IPS DF 6.9 (cell line): Measurements from ENCODE around the gene ALOXE3.

Experiments used
- DNase-seq: peaks from one replicate; pipeline ENCODE4 v3.0.0-alpha.2; 2013; ENCODE audit warnings: low read depth, low spot score
- H3K27ac ChIP-seq: one replicate; pipeline ENCODE4 v1.5.1; 2013; ENCODE audit warnings: low read length, control low read depth
- H3K27me3 ChIP-seq: 2 replicates; pipeline ENCODE4 v1.6.1; 2013; ENCODE audit warnings: mild to moderate bottlenecking, low read length; ENCODE audit not compliant: control insufficient read depth, insufficient read depth
- H3K36me3 ChIP-seq: 2 replicates; pipeline ENCODE4 v1.6.1; 2013; ENCODE audit warnings: low read length; ENCODE audit not compliant: control insufficient read depth, insufficient read depth
- H3K4me1 ChIP-seq: 2 replicates; pipeline ENCODE4 v1.6.1; 2013; ENCODE audit warnings: low read length; ENCODE audit not compliant: control insufficient read depth, insufficient read depth
- H3K4me3 ChIP-seq: 2 replicates; pipeline ENCODE4 v1.5.1; 2013; ENCODE audit warnings: mild to moderate bottlenecking, low read length
- H3K9me3 ChIP-seq: 2 replicates; pipeline ENCODE4 v1.6.1; 2013; ENCODE audit warnings: low read length, inconsistent platforms; ENCODE audit not compliant: control insufficient read depth, insufficient read depth
- WGBS: extraction: QIAGEN DNeasy Blood & Tissue Kit; methylation state at CpG from one replicate; pipeline ENCODE4 v1.1.7; 2013; ENCODE audit warnings: mixed read lengths, missing lambda C conversion rate; ENCODE audit not compliant: insufficient read length, insufficient coverage; 5-methylcytosine and 5-hydroxymethylcytosine counted together

Gene ALOXE3

GRCh38 chr17:8147141-8147804 lies 29.0 kb upstream of the ALOXE3 start:
- no peaks in the 10 kb centered on the region for H3K27me3 ChIP-seq
- H3K4me3 ChIP-seq = no peak overlapping the region
- peaks cover 44% of the 10 kb centered on the region for H3K36me3 ChIP-seq
- no peak for DNase-seq
- H3K9me3 ChIP-seq = no peaks in the 10 kb centered on the region
- peaks cover 4% of the 10 kb centered on the region for H3K4me1 ChIP-seq
- no peak overlapping the region for H3K27ac ChIP-seq
- WGBS = no CpG with 5 or more reads among the region's 26 CpGs

DNA sequence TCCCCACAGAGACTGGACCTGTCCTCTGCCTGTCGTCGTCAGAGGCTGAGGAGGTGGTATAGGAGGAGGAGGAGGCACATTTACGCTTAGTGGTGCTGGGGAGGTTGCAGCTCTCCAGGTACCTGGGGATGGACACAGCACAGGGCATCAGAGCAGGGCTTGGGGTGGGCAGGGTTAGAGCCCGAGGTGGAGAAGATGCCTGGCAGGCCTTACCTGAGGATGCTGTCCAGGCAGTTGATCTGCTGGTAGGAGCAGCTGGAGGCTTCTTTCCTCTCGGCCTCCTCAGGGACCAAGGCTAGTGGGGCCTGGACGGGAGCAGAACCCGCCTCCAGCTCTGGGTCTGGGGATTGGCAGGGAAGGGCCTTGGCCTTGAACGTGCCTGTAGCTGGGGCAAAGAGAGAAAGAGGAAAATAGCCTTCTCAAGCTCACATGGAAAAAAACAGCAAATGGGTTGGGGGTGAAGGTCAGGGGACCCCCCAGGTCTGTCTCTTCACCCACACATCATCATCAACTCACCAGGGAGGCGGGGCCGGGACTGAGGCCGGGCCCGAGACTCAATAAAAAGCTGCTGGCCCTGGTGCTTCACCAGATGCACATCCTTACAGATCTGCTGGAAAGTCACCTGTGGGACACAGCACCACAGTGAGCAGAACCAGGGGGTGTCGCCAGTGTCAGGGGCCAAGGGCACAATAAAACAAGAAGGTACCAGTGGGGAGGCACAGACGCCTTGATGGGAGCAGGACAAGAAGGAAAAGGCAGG lies 28.2 kb upstream of the ALOXE3 start:
- Histone ChIP-seq H3K4me1 (peaks cover 4% of the 10 kb centered on the region), H3K27ac (no peak overlapping the region), H3K27me3 (no peaks in the 10 kb centered on the region), H3K9me3 (no peaks in the 10 kb centered on the region), H3K36me3 (peaks cover 50% of the 10 kb centered on the region), H3K4me3 (no peak overlapping the region)
- no CpG with 5 or more reads among the region's 14 CpGs for WGBS
- no peak for DNase-seq

- no CpG with 5 or more reads among the region's 12 CpGs for WGBS
- Histone ChIP-seq H3K4me1 (peaks cover 2% of the 10 kb centered on the region), H3K9me3 (no peaks in the 10 kb centered on the region), H3K36me3 (peaks cover 54% of the 10 kb centered on the region), H3K4me3 (no peak overlapping the region), H3K27me3 (no peaks in the 10 kb centered on the region), H3K27ac (no peak overlapping the region)
- DNase-seq = no peak
Observed at GRCh38 chr17:8145811-8146210, 27.5 kb upstream of the ALOXE3 start.

- peaks cover 52% of the 10 kb centered on the region for H3K36me3 ChIP-seq
- DNase-seq = no peak
- no peaks in the 10 kb centered on the region; the same call in 1 of the 2 replicates for H3K4me1 ChIP-seq
- no peaks in the 10 kb centered on the region for H3K9me3 ChIP-seq
- no peak overlapping the region for H3K4me3 ChIP-seq
- no peak overlapping the region for H3K27ac ChIP-seq
- WGBS = no CpG with 5 or more reads among the region's 15 CpGs
- no peaks in the 10 kb centered on the region for H3K27me3 ChIP-seq
Observed at GRCh38 chr17:8144401-8145231, 26.3 kb upstream of the ALOXE3 start.

DNA sequence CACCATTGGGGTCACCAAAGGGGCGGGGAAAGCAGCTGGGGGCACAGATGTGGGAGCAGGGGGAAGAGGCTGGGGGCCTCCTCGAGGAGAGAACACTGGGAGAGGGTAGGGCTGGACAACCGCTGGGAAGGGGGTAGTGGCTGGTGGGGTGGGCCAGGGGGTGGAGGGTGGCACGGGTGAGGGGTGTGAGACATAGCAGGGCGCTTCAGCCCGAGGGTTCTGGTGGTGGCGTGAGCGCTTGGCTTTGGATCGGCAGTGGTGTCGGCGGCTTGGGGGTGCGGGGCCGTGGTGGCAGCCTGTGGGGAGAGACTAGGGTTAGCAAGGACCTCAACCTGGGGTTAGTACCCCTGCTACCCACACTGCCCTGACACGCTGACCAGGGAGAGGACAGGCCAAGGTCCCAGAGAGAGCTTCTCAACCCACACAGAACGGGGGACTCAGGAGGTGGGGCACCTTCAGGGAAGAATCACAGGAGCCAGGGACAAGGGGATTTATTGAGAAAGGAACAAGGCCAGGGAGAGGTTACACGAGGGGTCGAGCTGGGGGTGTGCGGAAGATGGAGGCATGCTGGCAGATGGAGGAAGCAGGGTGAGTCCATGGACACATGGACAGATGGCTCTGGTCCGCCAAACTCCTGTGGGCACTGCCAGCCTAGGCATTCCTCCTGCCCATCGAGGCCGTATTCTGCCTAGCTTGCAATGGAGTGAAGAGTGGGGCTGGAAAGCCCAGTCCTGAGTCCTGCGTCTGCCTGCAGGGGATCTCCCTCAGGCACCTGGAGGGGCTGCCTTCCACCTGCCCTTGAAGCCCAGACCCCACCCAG lies 25.5 kb upstream of the ALOXE3 start:
- H3K4me1 ChIP-seq = no peaks in the 10 kb centered on the region; the same call in 1 of the 2 replicates
- H3K36me3 ChIP-seq = peaks cover 47% of the 10 kb centered on the region
- no peak overlapping the region for H3K27ac ChIP-seq
- no peaks in the 10 kb centered on the region for H3K9me3 ChIP-seq
- no CpG with 5 or more reads among the region's 22 CpGs for WGBS
- no peak overlapping the region for H3K4me3 ChIP-seq
- H3K27me3 ChIP-seq = no peaks in the 10 kb centered on the region
- no peak for DNase-seq

GRCh38 chr17:8142887-8143580 lies 24.7 kb upstream of the ALOXE3 start:
- Histone ChIP-seq H3K4me3 (no peak overlapping the region), H3K27ac (no peak overlapping the region), H3K9me3 (no peaks in the 10 kb centered on the region), H3K36me3 (peaks cover 45% of the 10 kb centered on the region), H3K4me1 (no peaks in the 10 kb centered on the region; the same call in 1 of the 2 replicates), H3K27me3 (no peaks in the 10 kb centered on the region)
- no CpG with 5 or more reads among the region's 15 CpGs for WGBS
- DNase-seq = no peak

GRCh38 chr17:8142158-8142886 lies 24.0 kb upstream of the ALOXE3 start:
- no CpG with 5 or more reads among the region's 23 CpGs for WGBS
- Histone ChIP-seq H3K27me3 (no peaks in the 10 kb centered on the region), H3K27ac (no peak overlapping the region), H3K4me3 (no peak overlapping the region), H3K36me3 (peaks cover 39% of the 10 kb centered on the region), H3K4me1 (no peaks in the 10 kb centered on the region; the same call in 1 of the 2 replicates), H3K9me3 (no peaks in the 10 kb centered on the region)
- DNase-seq = no peak

GRCh38 chr17:8141741-8142140 lies 23.4 kb upstream of the ALOXE3 start:
- no peak overlapping the region for H3K4me3 ChIP-seq
- no peaks in the 10 kb centered on the region for H3K27me3 ChIP-seq
- H3K4me1 ChIP-seq = no peaks in the 10 kb centered on the region; the same call in 1 of the 2 replicates
- no peak for DNase-seq
- no CpG with 5 or more reads among the region's 11 CpGs for WGBS
- no peak overlapping the region for H3K27ac ChIP-seq
- H3K36me3 ChIP-seq = peaks cover 33% of the 10 kb centered on the region
- no peaks in the 10 kb centered on the region for H3K9me3 ChIP-seq

DNA sequence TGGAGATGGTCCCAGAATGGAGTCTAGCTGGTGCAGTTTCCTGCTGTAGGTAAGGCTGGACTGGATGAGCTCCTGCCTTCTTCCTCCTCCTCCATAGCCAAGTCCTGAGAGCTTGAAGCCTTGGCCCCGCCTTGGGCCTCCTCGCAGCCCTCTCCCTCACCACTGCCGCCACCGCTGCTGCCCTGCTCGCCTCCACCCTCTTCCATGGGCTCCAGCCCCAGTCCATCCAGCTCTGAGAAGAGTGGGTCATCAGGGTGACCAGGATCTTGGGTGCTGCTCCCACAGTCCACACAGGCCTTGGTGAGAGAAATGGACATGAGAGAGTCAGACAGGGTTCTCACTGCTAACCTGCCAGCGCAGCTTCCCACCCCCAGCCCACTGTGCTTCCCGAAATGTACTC lies 22.7 kb upstream of the ALOXE3 start:
- no peak overlapping the region for H3K27ac ChIP-seq
- DNase-seq = no peak
- no peaks in the 10 kb centered on the region; the same call in 1 of the 2 replicates for H3K4me1 ChIP-seq
- no peaks in the 10 kb centered on the region for H3K9me3 ChIP-seq
- WGBS = no CpG with 5 or more reads among the region's 7 CpGs
- H3K27me3 ChIP-seq = no peaks in the 10 kb centered on the region
- H3K4me3 ChIP-seq = no peak overlapping the region
- peaks cover 29% of the 10 kb centered on the region for H3K36me3 ChIP-seq
